ENCODE data around the gene MT1H.

Gene MT1H

DNA sequence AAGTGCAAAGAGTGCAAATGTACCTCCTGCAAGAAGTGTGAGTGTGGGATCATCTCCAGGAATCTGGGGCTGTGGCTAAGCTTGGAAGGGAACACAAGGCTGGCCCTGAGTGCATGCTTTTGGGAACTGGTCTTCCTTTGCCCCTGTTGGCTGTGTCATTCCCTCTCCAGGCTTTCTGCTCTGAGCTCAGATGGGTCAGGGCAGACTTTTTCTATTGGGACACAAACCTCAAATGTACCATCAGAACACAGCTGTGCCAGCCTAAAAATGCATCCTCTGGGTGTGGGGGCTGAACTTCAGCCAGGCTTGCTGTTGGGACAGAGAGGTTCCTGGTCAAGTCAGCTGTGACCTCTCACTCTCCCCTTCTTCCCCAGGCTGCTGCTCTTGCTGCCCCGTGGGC is 17.0 kb upstream of the MT1H start:
- CTCF ChIA-PET, result no interaction called here
- H3K36me3 ChIP-seq (ENCODE audit: control insufficient read depth in 2 of 2, insufficient read depth in 1 of 2, low read length in 2 of 2), result no peaks in the 10 kb centered on the region
- H3K4me3 ChIP-seq (ENCODE audit: low read depth, low read length), result no peak overlapping the region
- no peaks in the 10 kb centered on the region for H3K9me3 ChIP-seq (ENCODE audit: control insufficient read depth, insufficient read depth, low read depth, low read length)
- POLR2A ChIA-PET, result no interaction called here
- no peak overlapping the region for H3K27ac ChIP-seq (ENCODE audit: extremely low read depth, low read depth, low read length)
- TF ChIP-seq ZNF138 (tag by site-specific recombination; IDR thresholded peaks at IDR 0.05; ENCODE audit: borderline replicate concordance) (no peak), ZNF837 (tag by site-specific recombination; IDR thresholded peaks at IDR 0.05) (no peak), ZNF394 (tag by site-specific recombination; IDR thresholded peaks at IDR 0.05; ENCODE audit: borderline replicate concordance) (no peak), ZNF426 (tag by site-specific recombination; IDR thresholded peaks at IDR 0.05) (no peak), ZNF202 (tag by site-specific recombination; IDR thresholded peaks at IDR 0.05; ENCODE audit: borderline replicate concordance) (no peak), ZNF16 (tag by site-specific recombination; IDR thresholded peaks at IDR 0.05; ENCODE audit: low read depth) (no peak), ZNF792 (tag by site-specific recombination; IDR thresholded peaks at IDR 0.05) (no peak), ZFP3 (tag by site-specific recombination; IDR thresholded peaks at IDR 0.05; ENCODE audit: low read depth) (no peak), TRIM28 (IDR thresholded peaks at IDR 0.05; ENCODE audit: borderline replicate concordance, low read length) (no peak)
- TF ChIP-seq, protein P1, sequence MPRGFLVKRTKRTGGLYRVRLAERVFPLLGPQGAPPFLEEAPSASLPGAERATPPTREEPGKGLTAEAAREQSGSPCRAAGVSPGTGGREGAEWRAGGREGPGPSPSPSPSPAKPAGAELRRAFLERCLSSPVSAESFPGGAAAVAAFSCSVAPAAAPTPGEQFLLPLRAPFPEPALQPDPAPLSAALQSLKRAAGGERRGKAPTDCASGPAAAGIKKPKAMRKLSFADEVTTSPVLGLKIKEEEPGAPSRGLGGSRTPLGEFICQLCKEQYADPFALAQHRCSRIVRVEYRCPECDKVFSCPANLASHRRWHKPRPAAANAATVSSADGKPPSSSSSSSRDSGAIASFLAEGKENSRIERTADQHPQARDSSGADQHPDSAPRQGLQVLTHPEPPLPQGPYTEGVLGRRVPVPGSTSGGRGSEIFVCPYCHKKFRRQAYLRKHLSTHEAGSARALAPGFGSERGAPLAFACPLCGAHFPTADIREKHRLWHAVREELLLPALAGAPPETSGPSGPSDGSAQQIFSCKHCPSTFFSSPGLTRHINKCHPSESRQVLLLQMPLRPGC (tag by site-specific recombination; IDR thresholded peaks at IDR 0.05), result no peak
- TF ChIP-seq, protein P2, sequence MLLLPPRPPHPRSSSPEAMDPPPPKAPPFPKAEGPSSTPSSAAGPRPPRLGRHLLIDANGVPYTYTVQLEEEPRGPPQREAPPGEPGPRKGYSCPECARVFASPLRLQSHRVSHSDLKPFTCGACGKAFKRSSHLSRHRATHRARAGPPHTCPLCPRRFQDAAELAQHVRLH (tag by site-specific recombination; IDR thresholded peaks at IDR 0.05), result no peak
- no peaks in the 10 kb centered on the region; the same call in 1 of the 2 replicates for H3K4me1 ChIP-seq (ENCODE audit: control insufficient read depth, insufficient read depth, low read length)

DNA sequence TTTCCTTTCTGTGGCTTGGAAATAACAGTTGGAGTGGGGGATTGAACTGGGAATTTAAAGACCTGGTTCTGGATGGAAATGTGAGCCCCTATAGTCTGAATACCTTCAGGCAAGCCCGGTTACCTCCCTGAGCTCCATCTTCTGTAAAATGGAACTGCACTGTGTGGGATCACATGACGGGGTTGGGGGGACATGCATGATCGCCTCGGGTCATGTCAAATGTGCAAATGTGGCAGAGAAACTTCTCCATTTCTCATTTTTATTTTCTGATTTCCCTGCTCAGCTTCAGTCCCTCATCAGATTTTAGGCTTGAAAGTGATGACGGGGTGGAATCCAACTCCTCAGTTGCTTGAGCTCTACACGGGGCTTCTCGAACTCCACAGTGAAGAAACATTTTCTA is 16.4 kb upstream of the MT1H start:
- TF ChIP-seq ZNF391 (tag by site-specific recombination; IDR thresholded peaks at IDR 0.05; ENCODE audit: borderline replicate concordance, low read depth) (no peak), KLF9 (tag by site-specific recombination; IDR thresholded peaks at IDR 0.05; ENCODE audit: low read depth) (no peak), REPIN1 (tag by site-specific recombination; IDR thresholded peaks at IDR 0.05; ENCODE audit: low read depth) (no peak), ZNF133 (tag by site-specific recombination; IDR thresholded peaks at IDR 0.05) (no peak), ZNF266 (tag by site-specific recombination; IDR thresholded peaks at IDR 0.05; ENCODE audit: low read depth) (no peak), SETDB1 (IDR thresholded peaks at IDR 0.05; ENCODE audit: insufficient read length, low read length) (no peak), GFI1B (tag by site-specific recombination; IDR thresholded peaks at IDR 0.05) (no peak), MEIS1 (CRISPR knock-in tag; IDR thresholded peaks at IDR 0.05; ENCODE audit: borderline replicate concordance) (no peak)
- TF ChIP-seq, protein P3, sequence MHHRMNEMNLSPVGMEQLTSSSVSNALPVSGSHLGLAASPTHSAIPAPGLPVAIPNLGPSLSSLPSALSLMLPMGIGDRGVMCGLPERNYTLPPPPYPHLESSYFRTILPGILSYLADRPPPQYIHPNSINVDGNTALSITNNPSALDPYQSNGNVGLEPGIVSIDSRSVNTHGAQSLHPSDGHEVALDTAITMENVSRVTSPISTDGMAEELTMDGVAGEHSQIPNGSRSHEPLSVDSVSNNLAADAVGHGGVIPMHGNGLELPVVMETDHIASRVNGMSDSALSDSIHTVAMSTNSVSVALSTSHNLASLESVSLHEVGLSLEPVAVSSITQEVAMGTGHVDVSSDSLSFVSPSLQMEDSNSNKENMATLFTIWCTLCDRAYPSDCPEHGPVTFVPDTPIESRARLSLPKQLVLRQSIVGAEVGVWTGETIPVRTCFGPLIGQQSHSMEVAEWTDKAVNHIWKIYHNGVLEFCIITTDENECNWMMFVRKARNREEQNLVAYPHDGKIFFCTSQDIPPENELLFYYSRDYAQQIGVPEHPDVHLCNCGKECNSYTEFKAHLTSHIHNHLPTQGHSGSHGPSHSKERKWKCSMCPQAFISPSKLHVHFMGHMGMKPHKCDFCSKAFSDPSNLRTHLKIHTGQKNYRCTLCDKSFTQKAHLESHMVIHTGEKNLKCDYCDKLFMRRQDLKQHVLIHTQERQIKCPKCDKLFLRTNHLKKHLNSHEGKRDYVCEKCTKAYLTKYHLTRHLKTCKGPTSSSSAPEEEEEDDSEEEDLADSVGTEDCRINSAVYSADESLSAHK (tag by site-specific recombination; IDR thresholded peaks at IDR 0.05), result no peak
- Histone ChIP-seq H3K36me3 (ENCODE audit: control insufficient read depth in 2 of 2, insufficient read depth in 1 of 2, low read length in 2 of 2) (no peaks in the 10 kb centered on the region), H3K4me3 (ENCODE audit: low read depth, low read length) (no peak overlapping the region), H3K4me1 (ENCODE audit: control insufficient read depth, insufficient read depth, low read length) (no peaks in the 10 kb centered on the region; the same call in 1 of the 2 replicates), H3K9me3 (ENCODE audit: control insufficient read depth, insufficient read depth, low read depth, low read length) (no peaks in the 10 kb centered on the region), H3K27ac (ENCODE audit: extremely low read depth, low read depth, low read length) (no peak overlapping the region)
- ChIA-PET POLR2A (no interaction called here), CTCF (interaction anchor here (0.6 kb wide), 1 partner anchor 25 kb away, joined by 5 read pairs; no protein-coding TSS in a partner anchor)
